GM19328 (cell line): ENCODE measurements around the gene CELF4.

Source experiments
- ATAC-seq: cut with Tn5 transposase; IDR thresholded peaks from one replicate; pipeline ENCODE4 v1.9.1; 2021; ENCODE audit warnings: mild to moderate bottlenecking, moderate library complexity; ENCODE audit not compliant: unreplicated experiment

CELF4 gene

GRCh38 chr18:37447962-37448888, 117.4 kb downstream of the CELF4 start:
- no peak for ATAC-seq

DNA sequence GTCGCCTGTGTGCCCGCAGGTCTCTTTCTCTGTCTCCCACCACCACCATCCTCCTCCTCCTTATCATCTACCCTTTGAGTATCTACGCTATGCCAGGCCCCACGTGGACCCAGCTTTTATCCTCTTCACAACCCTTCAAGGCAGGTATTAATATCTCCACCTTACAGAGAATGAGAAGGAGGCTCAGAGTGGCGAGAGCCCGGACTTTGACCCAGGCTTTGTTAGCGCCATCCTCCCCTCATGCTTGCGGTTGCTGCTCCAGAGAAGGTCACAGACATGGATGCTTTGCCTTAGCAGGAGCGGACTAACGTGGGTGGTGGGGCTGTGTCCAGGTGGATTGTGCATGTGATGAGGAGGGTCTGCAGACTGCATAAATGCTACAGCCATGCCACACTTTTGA, 119.8 kb downstream of the CELF4 start:
- ATAC-seq = no peak

- ATAC-seq = no peak
These were observed 120.2 kb downstream of the CELF4 start for GRCh38 chr18:37445368-37445767.

DNA sequence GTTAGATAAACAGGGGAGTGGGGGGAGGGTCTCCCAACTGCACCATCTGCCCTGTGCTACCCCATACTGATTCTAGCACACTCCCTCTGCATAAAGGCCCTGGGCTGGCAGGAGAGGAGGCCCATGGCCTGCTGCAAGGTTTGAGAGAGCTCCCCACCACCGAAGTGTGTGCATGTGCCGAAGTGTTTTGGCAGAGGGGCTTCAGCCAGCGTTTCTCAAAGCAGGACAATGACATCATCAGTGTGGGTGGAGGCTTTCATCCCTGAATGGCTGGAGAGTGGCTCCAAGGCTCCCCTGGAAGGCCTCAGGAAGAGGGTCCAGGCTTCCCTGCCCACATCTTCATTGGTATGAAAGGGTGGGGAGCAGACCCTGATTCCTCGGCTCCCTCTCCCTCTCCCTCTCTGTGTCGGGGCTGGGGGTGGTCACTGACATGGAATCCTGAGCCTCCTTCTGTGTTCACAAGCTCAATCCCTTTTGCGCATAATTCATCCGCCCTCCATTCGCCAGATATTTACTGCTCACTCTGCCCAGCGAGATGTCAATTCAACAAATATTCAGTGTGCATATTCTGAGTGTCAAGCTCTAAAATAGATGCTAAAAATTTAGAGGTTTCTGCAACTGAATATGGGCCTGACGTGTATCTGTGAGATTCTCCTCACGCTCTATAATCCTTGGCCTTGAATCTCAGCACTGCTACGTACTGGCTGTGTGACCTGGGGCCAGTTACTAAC, 122.1 kb downstream of the CELF4 start:
- no peak for ATAC-seq

DNA sequence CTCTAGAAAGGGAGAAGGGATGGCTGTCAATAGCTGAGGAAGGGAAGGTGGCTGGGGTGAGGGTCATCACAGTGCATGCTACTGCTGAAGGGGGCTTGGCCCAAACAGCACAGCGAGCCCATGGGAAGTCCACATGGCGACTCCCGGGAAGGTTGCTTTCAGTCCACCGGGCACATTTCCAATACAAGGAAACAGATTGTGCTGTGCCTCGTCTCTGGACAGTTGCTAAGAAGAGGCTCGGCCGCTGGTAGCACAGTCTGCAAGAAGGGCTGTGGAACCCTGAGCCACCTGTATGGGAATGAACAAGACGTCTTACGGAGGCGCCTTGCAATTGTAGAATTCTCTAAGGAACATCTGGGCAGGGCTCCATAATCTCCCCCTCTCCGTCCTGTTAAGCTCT, 123.1 kb downstream of the CELF4 start:
- ATAC-seq = no peak

- no peak for ATAC-seq
These were observed 123.8 kb downstream of the CELF4 start for GRCh38 chr18:37441821-37442220.

DNA sequence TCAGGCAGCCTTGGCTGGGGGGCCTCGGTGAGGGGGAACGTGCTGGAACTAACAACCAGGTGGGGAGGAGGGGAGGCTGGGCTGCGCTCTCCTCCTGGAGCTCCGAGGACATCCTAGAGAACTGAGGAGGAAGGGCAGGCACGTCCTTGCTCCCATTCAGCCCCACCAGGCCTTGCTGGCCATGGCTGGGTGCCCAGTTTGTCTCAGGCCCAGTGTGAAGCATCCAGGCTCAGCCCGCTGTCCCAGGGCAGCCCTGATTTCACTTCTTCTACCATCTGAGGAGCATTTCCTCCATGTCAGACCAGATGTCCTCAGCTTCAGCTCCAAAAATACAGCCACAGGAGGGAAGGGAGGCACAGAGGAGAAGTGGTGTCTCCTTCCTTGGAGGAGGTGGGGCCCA, 125.4 kb downstream of the CELF4 start:
- no peak for ATAC-seq

DNA sequence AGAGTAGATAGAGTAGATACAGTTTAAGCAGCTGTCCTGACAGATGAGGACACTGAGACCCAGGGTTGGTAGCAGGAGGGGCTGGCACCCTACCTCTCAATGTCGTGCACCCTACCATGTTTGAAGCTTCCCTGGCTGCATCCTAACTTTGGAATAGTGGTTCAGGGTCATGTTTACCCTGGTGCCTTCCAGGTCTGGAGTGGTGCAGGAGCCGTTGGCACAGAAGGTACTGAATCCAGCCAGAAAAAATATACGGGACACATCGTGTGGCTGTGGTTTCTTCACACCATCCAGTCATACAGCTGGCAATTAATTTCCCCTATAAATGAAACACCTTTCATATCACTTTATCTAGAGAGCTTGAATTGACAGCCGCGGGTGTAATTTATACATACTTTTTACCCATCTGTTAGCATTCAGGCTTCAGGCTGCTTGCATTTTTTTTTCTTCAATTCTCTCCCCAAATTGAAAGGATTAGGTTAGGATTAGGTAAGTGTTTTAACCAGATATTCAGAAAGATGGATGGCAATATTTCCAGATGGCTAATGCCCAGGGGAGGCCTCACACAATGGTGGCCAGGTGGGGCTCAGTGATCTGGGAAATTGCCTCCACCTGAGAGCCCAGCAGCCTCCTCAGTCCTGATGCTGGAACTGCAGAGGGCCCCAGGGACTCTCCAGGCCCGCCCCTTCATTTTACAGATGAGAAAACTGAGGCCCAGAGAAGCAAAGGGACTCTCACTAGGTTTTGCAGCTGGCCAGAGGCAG, 127.0 kb downstream of the CELF4 start:
- no peak for ATAC-seq

- no peak for ATAC-seq
These were observed 129.6 kb downstream of the CELF4 start for GRCh38 chr18:37435996-37436395.

DNA sequence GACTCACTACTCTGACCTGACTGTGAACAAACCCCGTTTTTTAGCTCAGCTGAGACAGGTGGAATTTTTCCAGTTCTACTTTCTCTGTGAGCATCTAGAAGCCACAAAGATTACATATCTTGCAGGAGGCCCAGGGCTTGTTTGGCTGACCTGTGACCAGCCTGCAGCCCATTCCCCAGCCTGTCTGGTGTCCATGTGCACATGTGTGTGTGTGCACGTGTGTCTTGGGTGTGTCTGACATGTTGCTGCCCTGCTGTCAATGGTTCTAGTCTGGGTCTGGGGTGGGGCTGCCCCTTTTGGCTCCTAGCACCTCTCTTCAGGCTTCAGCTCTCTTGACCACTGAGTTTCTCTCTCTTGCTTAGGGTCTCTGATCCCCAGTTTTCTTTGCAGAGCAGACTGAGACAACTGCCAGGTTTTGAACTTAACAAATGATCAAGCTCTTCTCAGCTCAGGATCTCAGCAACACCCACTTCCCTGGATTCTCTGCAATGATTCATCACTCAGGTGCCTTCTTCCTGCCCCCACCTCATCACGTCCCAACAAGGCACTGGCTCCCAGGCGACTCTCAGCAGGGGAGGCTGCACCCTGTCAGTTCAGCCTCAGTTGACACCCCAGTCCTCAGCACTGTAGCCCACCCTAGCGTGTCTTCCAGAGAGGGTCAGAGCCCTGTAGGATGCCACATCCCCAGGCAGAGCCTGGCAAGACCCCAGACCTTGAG, 130.3 kb downstream of the CELF4 start:
- no peak for ATAC-seq

GRCh38 chr18:37434161-37434860, 131.3 kb downstream of the CELF4 start:
- ATAC-seq = no peak

DNA sequence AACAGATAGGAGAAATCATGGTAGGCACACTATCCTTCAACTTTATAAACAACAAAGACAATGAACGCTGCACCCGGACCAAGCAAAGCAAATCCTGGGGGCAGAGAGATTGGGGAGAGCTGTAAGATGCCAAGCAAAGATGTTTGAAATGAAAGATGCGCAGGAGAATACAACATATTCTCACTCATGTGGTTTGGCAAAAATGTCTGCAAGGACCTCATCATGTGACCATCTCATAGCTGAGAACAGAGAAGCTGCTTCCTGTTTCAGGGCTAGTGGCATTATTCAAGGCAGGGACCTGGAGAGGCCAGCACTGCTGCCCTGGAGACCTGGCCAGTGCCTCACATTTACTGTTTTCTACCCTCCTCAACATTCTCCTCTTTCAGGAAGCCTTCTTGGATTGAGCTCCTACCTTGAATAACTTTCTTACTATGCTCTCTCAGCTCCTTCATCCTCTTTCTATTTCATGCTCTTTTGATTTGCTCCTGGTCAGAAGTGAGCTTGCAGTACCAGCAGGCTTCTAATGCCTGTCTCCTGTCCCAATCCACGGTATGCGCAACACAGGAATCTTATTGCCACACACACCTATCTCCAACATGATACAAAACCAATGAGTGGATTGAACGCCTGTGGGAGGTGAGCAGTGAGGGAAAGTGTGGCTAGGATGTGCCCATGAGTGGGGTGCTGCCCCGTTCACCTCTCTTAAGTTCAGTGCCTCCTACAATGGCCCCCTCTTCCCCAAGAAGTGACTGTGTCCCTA, 133.0 kb downstream of the CELF4 start:
- ATAC-seq = no peak

DNA sequence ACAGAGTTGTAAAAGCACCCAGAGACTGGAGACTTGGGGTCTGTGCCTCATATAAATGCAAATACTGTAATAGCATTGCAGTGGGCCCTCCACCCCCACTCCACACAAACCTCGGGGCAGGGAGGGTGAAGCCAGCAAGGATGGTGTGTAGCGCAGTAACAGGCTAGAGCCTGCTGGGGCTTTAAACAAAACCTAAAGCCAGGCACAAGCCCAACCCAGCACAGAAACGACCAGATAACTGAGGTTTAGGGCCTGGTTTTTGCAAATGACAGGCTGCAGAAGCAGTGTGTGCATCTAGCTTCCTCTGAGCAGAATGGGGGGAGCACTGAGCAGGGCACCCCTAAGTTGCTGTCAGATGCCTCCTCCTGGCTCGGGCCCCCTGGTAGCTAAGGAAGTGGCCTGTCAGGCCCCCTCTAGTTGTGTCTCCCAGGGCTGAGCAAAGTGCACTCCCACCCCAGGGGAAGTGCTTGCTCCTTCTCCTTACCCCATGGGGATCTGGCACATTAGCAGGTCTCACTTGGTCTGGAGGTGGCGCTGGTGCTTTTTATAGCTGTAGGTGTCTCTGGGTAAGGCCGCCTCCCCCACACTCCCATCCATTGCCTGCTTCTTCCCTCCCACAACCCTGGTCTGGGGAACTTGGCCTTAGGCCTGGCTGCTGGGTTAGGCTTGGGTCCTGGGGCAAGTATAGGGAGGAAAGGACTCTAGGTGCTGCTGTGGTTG, 135.1 kb downstream of the CELF4 start:
- no peak for ATAC-seq

- ATAC-seq = no peak
These were observed 135.8 kb downstream of the CELF4 start for GRCh38 chr18:37429791-37430190.

DNA sequence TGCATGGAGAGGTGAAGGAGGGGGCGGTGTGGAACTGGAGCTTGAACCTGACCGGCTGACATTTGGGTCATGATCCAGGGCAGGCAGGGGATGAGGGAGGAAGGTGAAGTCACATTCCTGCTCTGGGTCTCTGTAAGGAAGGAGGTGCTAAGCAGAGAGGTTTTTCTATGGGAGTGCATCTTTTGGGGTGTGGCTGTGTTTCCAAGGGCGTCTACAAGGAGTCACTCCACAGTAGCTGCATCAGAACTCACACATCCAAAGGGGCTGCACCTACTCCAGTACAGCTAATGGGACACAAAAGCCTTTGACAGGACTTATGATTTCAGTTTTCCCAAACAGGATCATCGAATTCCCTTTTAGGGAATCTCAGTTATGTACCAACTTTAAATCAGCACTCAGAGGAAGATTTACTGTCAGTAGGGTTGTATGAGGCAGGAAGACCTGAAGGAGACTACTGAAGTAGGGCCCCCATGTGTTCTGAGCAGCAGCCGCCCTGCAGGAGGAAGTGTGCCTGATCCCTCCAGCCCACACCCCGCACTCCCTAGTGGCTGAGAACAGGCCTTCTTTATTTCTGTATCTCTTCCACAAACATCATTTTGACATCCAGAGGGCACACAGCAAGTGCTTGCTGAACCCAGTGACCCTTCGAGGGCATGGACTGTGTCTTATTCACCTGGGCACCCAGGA, 137.2 kb downstream of the CELF4 start:
- ATAC-seq = no peak

- ATAC-seq = no peak
These were observed 139.0 kb downstream of the CELF4 start for GRCh38 chr18:37426586-37426985.

DNA sequence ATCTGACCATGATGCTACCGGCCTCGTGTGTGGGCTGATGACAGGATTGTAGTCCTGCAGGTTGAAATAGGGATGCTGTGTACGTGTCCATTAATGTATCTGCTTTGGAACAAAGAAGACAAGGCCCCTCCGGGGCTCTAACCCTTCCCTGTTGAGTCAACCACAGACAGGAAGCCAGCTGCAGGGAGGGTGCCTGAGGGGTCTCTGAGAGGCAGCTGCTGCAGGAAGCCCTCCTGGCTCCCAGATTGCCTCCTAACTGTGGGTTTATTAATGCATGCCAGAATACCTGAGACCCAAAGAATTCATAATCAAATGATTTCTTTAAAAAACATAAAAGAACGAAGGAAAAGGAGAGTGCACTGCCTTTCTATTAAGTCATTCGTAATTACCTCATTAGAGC, 140.4 kb downstream of the CELF4 start:
- no peak for ATAC-seq

DNA sequence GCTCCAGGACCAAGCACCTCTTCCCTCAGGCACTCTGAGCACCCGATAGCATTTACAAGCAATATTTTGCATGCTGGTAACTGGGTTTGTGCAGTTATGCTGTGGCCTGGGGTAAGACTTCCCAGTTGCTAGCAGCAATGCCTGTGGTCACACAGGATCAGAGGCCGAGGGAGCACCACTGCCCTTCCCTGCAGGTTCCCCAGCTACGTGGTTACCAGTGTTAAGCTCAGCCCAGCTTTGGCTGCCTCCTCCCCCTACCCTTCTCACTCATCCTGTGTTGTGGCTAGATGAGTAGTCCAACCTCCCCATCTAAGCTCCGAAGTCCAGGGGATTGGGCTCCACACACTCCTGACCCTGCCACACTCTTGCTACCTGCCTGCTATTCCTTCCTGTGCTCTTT, 141.1 kb downstream of the CELF4 start:
- no peak for ATAC-seq
